ENCODE results near the gene NADK2. TPM values are rescaled to one million over a fixed set of nuclear protein-coding genes. Genes with fewer than 3 reads are reported as not detected.

NADK2 gene
- total RNA-seq, 2 donors from 2014 or later: 23.4 to 30.1 TPM

DNA sequence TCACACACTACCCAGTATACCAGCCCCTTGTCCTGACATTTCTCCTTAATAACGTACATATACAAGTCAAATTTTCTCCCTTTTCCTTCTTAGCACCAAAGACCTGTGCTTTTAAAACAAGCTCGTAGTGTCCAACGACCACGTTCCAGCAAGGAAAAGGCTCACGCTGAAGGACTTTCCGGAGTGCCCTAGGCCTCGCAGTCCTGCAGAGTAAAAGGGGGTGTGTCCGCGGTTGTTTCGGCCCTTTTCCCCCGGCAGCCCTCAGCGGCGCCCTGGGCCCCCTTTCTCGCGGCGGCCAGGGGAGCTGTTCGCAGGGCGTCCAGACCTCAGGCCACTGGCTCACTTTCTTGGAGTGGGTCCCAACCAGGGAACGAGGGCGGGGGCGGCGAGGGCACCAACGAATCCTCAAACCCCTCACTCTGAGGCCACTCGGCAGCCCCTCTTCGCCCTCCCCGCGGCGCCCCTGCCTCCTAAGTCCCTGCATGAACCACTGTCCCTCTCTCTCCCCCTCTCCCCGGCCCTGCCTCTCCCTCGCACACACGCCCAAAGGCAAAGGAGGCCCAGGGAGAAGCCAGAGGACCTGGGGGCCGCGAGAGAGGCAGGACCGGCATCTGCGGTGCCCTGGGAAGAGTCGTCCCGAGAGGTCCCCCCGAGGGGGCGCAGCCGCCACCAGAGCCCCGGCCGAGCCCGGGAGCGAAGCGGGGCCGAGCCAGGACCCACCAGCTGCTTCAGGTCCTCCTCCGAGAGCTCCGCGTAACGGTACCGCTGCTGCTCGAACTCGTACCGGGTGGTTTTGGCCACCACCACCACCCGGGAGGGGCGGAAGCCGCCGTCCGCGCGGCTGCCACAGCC is 720 bp downstream of the NADK2 start:
- WGBS, 2 donors: 0 to 1% methylated on average over 26 to 60 of the region's 61 CpGs
- no peaks in the 10 kb centered on the region for H3K36me3 ChIP-seq (replicated peaks in 1 of 2; ENCODE audit: insufficient read depth in 1 of 2, low read depth in 2 of 2)
- peak overlapping the region; percentile 80 to 87 for H3K4me3 ChIP-seq
- ATAC-seq: peak; percentile 15
- H3K27me3 ChIP-seq: no peaks in the 10 kb centered on the region
- H3K4me1 ChIP-seq: peaks cover 56% of the 10 kb centered on the region
- H3K27ac ChIP-seq: peak overlapping the region; percentile 97 to 99 (median 99)
- DNase-seq: peak; percentile 64 to 74 (median 68)
- TF ChIP-seq POLR2A (IDR thresholded peaks at IDR 0.05) (peak in 2 of 3 donors; percentile 50 to 59), CTCF (IDR thresholded peaks at IDR 0.05) (no peak)
- intact Hi-C loops (cut with DNase I): no loop called here
- H3K9me3 ChIP-seq: no peaks in the 10 kb centered on the region

GRCh38 chr5:36239370-36240293 is 2.1 kb downstream of the NADK2 start:
- Histone ChIP-seq H3K27me3 (no peaks in the 10 kb centered on the region), H3K36me3 (replicated peaks in 1 of 2; ENCODE audit: insufficient read depth in 1 of 2, low read depth in 2 of 2) (no peaks in the 10 kb centered on the region), H3K4me1 (peaks cover 59% of the 10 kb centered on the region), H3K4me3 (no peak overlapping the region), H3K27ac (peak overlapping the region; percentile 62 to 99 (median 99)), H3K9me3 (no peaks in the 10 kb centered on the region)
- 22% methylated on average over 4 of the region's 4 CpGs for WGBS, 2 donors
- TF ChIP-seq POLR2A (IDR thresholded peaks at IDR 0.05) (peak in 1 of 3 donors; percentile 29), CTCF (IDR thresholded peaks at IDR 0.05) (no peak)
- ATAC-seq: no peak
- DNase-seq: peak in 1 of 4 donors; percentile 28
- intact Hi-C loops (cut with DNase I): no loop called here

GRCh38 chr5:36238502-36239295 is 3.0 kb downstream of the NADK2 start:
- no peak overlapping the region for H3K4me3 ChIP-seq

More at GRCh38 chr5:36238502-36239295, 3.0 kb downstream of the NADK2 start:
- ATAC-seq (no peak), DNase-seq (no peak)
- Histone ChIP-seq H3K36me3 (replicated peaks in 1 of 2; ENCODE audit: insufficient read depth in 1 of 2, low read depth in 2 of 2) (no peaks in the 10 kb centered on the region), H3K9me3 (no peaks in the 10 kb centered on the region), H3K4me1 (peaks cover 59% of the 10 kb centered on the region), H3K27me3 (no peaks in the 10 kb centered on the region), H3K27ac (peak overlapping the region; percentile 62 to 99 (median 99))
- TF ChIP-seq POLR2A (IDR thresholded peaks at IDR 0.05) (no peak), CTCF (IDR thresholded peaks at IDR 0.05) (no peak)
- intact Hi-C loops (cut with DNase I): no loop called here
- WGBS, 2 donors: 20 to 27% methylated on average over 2 of the region's 2 CpGs
